OCI-LY1 (cell line): ENCODE results near the gene TEX55.
"Not testable (repeated sequence)": the region's sequence is repeated elsewhere in the genome, so short reads cannot be mapped to it uniquely, and the experiment has no call there.

Experiments used
- H2AFZ ChIP-seq: fragments of 200-600 bp; sonication (generic), shearing (Covaris generic); 2 replicates; pipeline ENCODE4 v1.6.0; 2014; ENCODE audit warnings: antibody characterized with exemption, mild to moderate bottlenecking, low read length
- H3F3A ChIP-seq: fragments of 200-600 bp; sonication (generic), shearing (Covaris generic); 2 replicates; pipeline ENCODE4 v1.6.0; 2014; ENCODE audit warnings: mild to moderate bottlenecking, antibody characterized with exemption, low read length, moderate library complexity; ENCODE audit not compliant: insufficient read depth
- H3K27ac ChIP-seq: fragments of 200-600 bp; sonication (generic); 2 replicates; pipeline ENCODE4 v1.5.1; 2014; ENCODE audit warnings: low read length, mixed run types, mild to moderate bottlenecking, low read depth; ENCODE audit not compliant: poor library complexity, severe bottlenecking
- H3K27me3 ChIP-seq: fragments of 200-600 bp; sonication (generic); 2 replicates; pipeline ENCODE4 v1.6.0; 2014; ENCODE audit warnings: antibody characterized with exemption, mild to moderate bottlenecking, low read length, moderate library complexity; ENCODE audit not compliant: insufficient read depth
- H3K36me3 ChIP-seq: fragments of 200-600 bp; sonication (generic); 2 replicates; pipeline ENCODE4 v1.6.1; 2014; ENCODE audit warnings: mild to moderate bottlenecking, antibody characterized with exemption, low read length, moderate library complexity, mixed read lengths; ENCODE audit not compliant: insufficient read depth
- H3K4me1 ChIP-seq: fragments of 200-600 bp; sonication (generic); 2 replicates; pipeline ENCODE4 v1.5.1; 2014; ENCODE audit warnings: mild to moderate bottlenecking, low read length, moderate library complexity; ENCODE audit not compliant: insufficient read depth, severe bottlenecking
- H3K4me2 ChIP-seq: fragments of 200-600 bp; sonication (generic), shearing (Covaris generic); 2 replicates; pipeline ENCODE4 v1.6.1; 2014; ENCODE audit warnings: low read length
- H3K4me3 ChIP-seq: fragments of 200-600 bp; sonication (generic); 2 replicates; pipeline ENCODE4 v1.5.1; 2014; ENCODE audit warnings: low read length, low read depth, mild to moderate bottlenecking, mixed read lengths; ENCODE audit not compliant: poor library complexity, severe bottlenecking
- H3K79me2 ChIP-seq: fragments of 200-600 bp; shearing (Covaris generic); 2 replicates; pipeline ENCODE4 v1.6.1; 2016; ENCODE audit warnings: mixed run types, low read length, mixed read lengths; ENCODE audit not compliant: insufficient read depth
- H3K9ac ChIP-seq: fragments of 200-600 bp; sonication (generic), shearing (Covaris generic); 2 replicates; pipeline ENCODE4 v1.6.1; 2014; ENCODE audit warnings: mild to moderate bottlenecking, low read length, mixed read lengths
- H3K9me2 ChIP-seq: fragments of 200-600 bp; sonication (generic), shearing (Covaris generic); 2 replicates; pipeline ENCODE4 v1.6.1; 2014; ENCODE audit warnings: low read depth, mild to moderate bottlenecking, low read length, mixed read lengths
- H3K9me3 ChIP-seq: fragments of 200-600 bp; shearing (Covaris generic); 2 replicates; pipeline ENCODE4 v1.6.1; 2014; ENCODE audit warnings: low read length, mixed read lengths
- H4K20me1 ChIP-seq: fragments of 200-600 bp; sonication (generic), shearing (Covaris generic); 2 replicates; pipeline ENCODE4 v1.6.0; 2016; ENCODE audit warnings: mild to moderate bottlenecking, low read length; ENCODE audit not compliant: insufficient read depth
- CTCF ChIP-seq: fragments of 200-600 bp; sonication (generic), shearing (Covaris generic); IDR thresholded peaks from 2 replicates; pipeline ENCODE4 v1.5.1; 2017; ENCODE audit warnings: mild to moderate bottlenecking, antibody characterized with exemption, low read length, moderate library complexity, mixed read lengths
- EZH2 ChIP-seq: fragments of 200-600 bp; sonication (generic), shearing (Covaris generic); IDR thresholded peaks from 2 replicates; pipeline ENCODE4 v1.8.0; 2017; ENCODE audit warnings: borderline replicate concordance, mixed run types, mild to moderate bottlenecking, antibody characterized with exemption, low read length, moderate library complexity, mixed read lengths

TEX55 gene

GRCh38 chr3:119099785-119100184 is 46.2 kb upstream of the TEX55 start:
- Histone ChIP-seq H3F3A (no peaks in the 10 kb centered on the region), H3K4me3 (no peak overlapping the region), H3K9ac (no peak overlapping the region), H3K9me3 (no peaks in the 10 kb centered on the region), H3K79me2 (no peaks in the 10 kb centered on the region), H3K4me2 (no peak overlapping the region), H3K4me1 (no peaks in the 10 kb centered on the region), H4K20me1 (no peaks in the 10 kb centered on the region), H2AFZ (no peak overlapping the region), H3K9me2 (no peaks in the 10 kb centered on the region), H3K27me3 (no peaks in the 10 kb centered on the region), H3K27ac (no peak overlapping the region), H3K36me3 (no peaks in the 10 kb centered on the region)
- TF ChIP-seq CTCF (no peak), EZH2 (no peak)

- Histone ChIP-seq H4K20me1 (no peaks in the 10 kb centered on the region), H3K27ac (no peak overlapping the region), H3K4me1 (no peaks in the 10 kb centered on the region), H3F3A (no peaks in the 10 kb centered on the region), H3K9me2 (no peaks in the 10 kb centered on the region), H3K9ac (no peak overlapping the region), H3K36me3 (no peaks in the 10 kb centered on the region), H3K4me3 (no peak overlapping the region), H2AFZ (no peak overlapping the region), H3K4me2 (no peak overlapping the region), H3K79me2 (no peaks in the 10 kb centered on the region), H3K27me3 (no peaks in the 10 kb centered on the region), H3K9me3 (no peaks in the 10 kb centered on the region)
- no peak for TF ChIP-seq CTCF
- TF ChIP-seq EZH2 = no peak
Measured at GRCh38 chr3:119104031-119104430, 41.9 kb upstream of the TEX55 start.

DNA sequence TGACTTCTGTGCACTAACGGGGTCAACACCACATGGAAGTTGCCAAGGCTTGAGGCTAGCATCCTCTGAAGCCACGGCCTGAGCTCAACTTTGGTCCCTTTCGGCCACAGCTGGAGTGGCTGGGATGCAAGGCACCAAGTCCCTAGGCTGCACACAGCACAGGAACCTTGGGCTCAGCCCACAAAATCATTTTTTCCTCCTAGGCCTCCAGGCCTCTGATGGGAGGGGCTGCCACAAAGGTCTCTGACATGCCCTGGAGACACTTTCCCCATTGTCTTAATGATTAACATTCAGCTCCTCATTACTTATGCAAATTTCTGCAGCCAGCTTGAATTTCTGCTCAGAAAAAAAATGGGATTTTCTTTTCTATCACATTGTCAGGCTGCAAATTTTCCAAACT is 27.6 kb upstream of the TEX55 start:
- H3K9me3 ChIP-seq = not testable (repeated sequence)

GRCh38 chr3:119120480-119120879 is 25.5 kb upstream of the TEX55 start:
- no peaks in the 10 kb centered on the region for H3K9me3 ChIP-seq
- H3K9ac ChIP-seq = no peak overlapping the region
- TF ChIP-seq CTCF (no peak), EZH2 (no peak)

More for the DNA sequence above, 27.6 kb upstream of the TEX55 start:
- H3K27ac ChIP-seq, H3K79me2 ChIP-seq, H4K20me1 ChIP-seq, H3K9ac ChIP-seq, H3K36me3 ChIP-seq, H3F3A ChIP-seq, H3K9me2 ChIP-seq, H3K4me1 ChIP-seq, H3K27me3 ChIP-seq, H2AFZ ChIP-seq, H3K4me2 ChIP-seq, H3K4me3 ChIP-seq: not testable (repeated sequence)

More at GRCh38 chr3:119120480-119120879, 25.5 kb upstream of the TEX55 start:
- Histone ChIP-seq H3K79me2 (no peaks in the 10 kb centered on the region), H3K27ac (no peak overlapping the region), H3K4me2 (no peak overlapping the region), H3K9me2 (no peaks in the 10 kb centered on the region), H4K20me1 (no peaks in the 10 kb centered on the region), H3K27me3 (no peaks in the 10 kb centered on the region), H3K4me3 (no peak overlapping the region), H3K4me1 (no peaks in the 10 kb centered on the region), H3K36me3 (no peaks in the 10 kb centered on the region), H2AFZ (no peak overlapping the region), H3F3A (no peaks in the 10 kb centered on the region)
